GM19328 (cell line): ENCODE results near the gene PWP1.

ENCODE experiments used
- ATAC-seq: cut with Tn5 transposase; IDR thresholded peaks from one replicate; pipeline ENCODE4 v1.9.1; 2021; ENCODE audit warnings: mild to moderate bottlenecking, moderate library complexity; ENCODE audit not compliant: unreplicated experiment

PWP1 gene

DNA sequence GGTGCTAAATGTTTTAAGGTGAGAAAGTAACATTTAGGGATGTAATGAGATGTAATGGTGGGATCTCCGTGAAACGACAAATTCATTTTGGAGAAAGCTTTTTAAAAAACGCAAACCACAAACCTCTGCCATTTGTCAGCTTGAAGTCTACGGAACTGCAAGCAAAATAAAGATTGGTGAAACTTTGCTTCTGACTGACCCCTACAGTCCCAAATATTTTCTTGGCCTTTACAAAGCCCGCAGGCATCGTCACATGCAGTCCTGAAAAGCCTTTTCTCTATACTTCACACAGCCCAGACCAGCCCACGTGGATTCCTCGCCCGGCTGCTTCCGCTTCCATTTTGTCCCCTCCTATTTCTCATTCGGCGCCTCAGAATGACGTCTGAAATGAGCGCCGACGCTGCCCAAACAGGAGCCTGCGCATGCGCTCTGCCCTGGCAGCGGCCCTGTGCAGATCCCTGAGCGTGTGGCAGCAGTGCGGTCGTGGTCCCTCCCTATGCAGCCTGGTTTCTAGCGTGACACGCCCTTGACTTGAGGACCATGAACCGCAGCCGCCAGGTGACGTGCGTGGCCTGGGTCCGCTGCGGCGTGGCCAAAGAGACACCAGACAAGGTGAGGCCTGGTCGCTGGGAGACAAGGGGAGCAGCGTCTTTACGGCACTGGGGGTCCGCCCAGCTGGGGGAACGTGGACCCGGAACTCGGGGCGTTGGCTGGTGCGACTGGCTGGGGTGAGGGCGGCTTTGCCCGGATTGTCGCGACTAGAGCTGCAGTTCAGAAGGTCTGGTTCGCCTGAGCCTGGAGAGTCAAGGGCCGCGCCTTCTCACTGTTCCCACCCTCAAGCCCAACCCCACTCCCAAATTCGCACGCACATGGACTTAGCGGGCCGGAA is at the start of gene PWP1:
Gene PWP1, plus strand, starts transcription at position 440 of the 889 bp plus-strand sequence. Its CDS starts 101 bp downstream, at position 541.
- ATAC-seq: peak; percentile 89

DNA sequence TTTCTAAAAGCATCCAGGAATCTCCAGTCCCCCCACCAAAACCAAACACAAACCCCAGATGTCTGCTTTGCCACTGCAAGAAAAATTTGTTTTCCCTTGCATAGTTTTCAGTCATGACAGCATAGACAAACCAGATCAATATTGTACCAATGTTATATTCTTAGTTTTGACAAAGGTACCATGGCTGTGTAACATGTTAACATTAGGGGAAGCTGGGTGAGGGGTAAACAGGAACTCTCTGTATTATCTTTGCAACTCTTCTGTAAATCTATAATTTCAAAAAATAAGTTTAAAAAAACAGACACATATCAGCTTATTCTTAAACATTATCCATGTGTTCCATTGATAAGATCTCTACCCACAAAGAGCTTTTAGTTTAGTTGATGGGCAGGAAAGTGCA is 44.4 kb upstream of the PWP1 start:
- no peak for ATAC-seq

DNA sequence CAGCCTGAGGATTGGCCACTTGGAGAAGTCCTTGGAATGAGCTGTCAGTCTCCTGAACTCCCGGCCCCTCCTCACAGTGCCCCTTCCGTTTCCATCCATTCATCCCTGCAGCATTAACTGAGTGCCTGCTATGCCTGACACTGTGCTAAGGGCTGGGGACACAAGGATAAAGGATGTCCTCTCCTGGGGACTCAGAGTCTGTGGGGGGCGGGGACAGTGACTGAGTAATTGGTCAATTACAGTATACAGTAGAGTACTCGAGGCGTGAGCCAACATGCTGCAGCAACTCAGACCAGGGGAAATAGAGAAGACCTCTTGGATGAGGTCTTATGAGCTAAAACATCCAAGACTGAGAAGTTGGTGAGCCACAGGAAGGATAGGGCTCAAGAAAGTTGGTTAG is 43.4 kb upstream of the PWP1 start:
- no peak for ATAC-seq

DNA sequence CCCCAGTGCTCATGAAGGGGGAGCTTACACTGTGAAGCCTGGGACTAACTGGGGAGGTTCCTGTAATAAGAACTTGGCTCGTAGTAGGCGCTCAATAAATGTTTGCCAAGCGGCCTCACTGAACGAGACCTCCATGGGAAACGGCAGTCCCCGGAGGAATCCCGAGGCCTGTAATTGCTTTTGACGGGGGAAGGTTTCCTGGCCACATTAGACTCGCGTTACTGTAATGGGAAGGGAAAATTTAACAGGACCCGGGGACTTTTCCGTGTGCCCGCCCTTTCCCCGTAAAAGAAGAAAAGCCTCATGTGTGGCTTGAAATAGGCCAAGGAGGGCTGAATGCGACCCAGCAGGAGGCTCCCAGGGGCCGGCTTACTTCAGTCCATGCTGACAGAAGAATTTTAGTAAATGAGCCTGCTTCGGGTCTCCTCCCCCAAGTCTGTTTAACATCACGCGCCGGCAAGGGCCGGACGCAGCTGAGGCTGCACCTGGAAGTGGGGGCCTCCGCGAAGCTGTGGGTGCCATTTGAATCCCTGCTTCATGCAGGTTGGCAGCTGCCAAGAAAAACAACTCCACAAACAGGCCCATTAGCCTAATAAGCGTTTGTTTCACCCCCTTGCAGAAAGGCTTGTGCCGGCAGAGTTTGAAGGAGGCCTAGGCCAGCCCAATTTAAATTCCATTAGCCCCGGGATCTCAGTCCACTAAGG is 39.8 kb upstream of the PWP1 start:
- no peak for ATAC-seq

DNA sequence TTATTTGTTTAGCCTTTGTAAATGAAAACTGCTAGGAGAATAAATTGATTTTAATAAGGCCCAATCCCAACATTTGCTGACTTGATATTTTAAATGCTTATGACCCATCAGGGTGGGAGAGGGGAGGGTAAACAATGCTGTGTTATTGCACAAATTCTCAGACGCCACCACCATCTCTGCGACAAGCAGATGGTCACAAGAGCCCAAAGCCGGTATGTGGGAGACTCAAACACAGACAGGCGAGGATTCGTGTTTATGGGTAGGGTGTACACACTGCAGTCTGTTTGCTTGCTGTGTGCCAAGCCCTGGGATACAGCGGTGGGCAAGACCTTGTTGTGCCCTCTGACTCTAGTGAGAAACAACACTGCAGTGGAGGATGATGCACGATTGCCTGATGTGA is 39.2 kb upstream of the PWP1 start:
- ATAC-seq: no peak

DNA sequence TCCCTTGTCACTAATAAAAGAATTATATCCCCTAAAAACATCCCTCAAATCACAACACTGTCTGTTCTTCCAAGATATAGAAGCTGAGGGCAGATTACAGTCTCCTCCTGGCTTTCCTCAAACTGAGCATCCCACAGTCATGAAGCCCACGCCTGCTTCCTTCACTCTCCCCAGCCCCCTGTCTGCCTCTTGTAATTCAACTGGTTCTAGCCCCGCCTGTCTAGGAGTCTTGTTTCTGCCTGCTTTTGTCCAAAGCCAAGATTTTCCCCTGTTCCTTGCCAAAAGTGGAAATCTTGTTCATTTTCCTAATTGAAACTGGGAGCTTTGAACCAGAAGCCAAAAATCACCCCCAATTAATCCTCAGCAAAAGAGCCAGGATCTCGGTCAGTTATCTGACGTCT is 35.9 kb upstream of the PWP1 start:
- ATAC-seq: no peak

DNA sequence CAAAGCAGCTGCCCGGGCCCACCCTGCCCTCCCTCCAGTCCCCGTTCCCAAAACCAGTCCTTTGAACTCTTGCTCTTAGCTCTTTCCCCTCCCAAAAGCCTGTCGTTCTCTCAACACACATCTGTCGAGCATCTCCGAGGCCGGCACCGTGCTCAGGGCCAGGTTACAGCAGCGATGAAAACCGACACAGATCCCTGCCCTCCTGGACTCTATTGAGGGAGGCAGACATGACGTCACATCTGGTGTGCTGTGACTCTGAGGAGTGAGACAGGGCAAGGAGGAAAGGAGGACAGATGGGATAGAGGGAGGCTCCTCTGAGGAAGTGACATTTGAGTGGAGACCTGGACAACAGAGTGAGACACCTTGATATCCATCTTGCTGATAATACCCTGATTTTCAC is 34.6 kb upstream of the PWP1 start:
- ATAC-seq: no peak

DNA sequence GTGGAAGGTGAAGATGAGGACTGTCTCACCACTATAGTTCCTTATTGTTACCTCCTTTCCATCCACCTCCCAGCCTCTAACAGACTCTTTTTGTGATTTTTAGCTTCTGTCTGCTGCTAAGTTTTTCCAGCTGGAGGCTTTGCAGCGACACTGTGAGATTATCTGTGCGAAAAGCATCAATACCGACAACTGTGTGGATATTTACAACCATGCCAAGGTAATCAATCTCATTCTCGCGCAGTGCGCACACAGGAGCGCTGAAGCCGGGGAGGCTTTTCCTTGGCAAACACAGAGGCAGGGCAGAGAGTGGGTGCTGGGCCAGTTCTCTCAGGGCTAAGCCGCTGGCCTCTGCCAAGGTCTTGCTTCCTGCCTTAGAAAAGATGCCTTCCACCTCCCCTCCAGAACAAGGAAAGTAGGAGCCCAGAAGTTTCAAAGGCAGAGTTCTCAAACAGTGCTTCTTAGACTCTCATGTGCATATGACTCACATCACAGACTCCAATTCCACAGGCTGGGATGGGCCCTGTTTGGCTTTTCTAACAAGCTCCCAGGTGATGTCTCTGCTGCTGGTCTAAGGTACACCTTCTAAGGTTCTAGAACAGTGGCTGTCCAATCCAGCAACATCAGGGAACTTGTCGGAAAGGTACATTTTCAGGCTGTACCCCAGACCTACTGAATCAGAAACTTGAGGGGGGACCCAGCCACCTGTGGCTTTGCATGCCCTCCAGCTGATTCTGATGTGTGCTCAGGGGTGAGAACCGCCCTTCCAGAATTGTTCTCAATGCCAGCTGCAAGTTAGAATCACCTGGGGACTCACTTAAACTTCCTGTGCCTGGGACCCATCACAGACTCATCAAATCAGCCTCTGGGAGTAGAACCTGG is 33.8 kb upstream of the PWP1 start:
- no peak for ATAC-seq

DNA sequence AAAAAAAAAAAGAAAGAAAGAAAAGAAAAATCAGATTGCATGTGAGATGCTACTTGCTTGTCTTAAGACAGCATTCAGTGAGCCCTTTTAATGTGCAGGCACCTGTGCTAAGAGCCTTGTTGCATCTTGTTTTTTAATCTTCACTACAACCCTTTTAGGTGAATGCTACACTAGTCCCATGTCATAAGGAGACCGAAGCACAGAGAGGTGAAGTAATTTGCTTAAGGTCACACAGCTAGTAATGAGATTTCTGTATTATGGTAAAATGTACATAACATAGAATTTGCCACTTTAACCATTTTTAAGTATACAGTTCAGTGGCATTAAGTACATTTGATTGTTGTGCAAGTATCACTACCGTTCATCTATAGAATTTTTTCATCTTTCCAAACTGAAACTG is 32.1 kb upstream of the PWP1 start:
- no peak for ATAC-seq

DNA sequence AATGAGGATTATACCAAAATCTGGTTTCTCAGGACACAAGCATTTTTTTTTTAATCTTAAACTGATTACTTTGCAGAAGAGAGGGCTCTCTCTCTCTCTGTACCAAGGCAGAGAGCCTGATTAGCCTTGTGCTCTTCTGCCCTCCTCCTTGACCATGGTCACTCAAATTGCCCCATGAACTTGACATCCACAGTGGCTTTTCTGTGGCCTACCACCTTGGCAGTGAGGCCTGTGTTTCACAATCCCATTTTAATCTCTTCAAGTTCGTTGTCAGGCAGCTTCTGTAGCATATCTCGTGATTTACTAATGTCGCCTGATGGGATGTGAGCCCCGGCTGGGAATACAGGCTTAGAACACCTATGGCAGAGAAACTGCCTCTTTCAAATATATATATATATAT is 30.7 kb upstream of the PWP1 start:
- no peak for ATAC-seq

DNA sequence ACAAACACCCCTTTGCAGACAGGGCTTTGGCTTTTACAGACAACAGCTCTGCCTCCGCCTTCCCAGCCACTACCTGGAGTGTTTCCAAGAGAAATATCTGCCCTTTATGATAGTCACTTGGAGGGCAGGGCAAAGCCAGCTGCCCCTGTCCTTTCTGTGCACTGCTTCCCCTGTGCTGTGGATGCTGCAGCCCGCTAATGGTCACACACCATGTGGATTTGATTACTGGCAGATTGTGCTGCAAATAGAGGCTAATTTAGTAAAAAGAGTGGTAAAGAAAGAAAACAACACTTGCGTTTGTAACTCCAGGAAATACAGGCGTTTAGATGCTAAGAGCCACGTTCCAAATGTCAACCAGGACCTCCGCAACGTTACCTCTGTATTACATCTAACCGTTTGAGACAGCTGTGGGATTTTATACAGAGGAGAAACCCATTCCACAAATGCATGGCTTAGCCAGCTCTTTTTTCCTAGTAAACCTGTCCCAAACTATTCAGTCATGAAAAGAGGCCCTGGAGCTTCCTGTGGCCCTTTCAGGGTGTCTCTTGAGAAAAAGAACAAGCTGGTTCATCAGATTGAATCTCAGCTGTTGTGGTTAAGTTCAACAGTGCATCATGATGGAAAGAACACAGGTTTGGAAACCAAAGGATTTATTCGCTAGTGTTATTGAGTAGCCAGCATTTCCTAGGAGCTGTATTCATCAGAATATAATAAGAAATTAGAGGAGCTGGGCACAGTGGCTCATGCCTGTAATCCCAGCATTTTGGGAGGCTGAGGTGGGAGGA is 30.1 kb upstream of the PWP1 start:
- ATAC-seq: no peak

DNA sequence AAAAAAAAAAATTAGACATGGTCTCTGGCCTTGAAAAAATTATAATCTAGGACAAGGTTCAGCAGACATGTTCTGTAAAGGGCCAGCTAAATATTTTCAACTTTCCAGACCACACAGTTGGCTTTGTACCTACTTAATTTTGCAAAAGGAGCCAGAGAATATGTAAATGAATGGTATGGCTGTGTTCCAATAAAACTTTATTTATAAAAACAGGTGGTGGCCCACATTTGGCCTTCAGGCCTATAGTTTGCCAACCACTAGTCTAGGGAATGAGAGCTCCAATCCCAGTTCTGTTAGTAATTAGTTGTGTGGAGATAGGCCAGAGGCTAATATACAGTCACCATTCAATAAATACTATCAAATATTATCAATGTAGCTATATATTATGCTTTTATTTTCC is 29.3 kb upstream of the PWP1 start:
- ATAC-seq: no peak

DNA sequence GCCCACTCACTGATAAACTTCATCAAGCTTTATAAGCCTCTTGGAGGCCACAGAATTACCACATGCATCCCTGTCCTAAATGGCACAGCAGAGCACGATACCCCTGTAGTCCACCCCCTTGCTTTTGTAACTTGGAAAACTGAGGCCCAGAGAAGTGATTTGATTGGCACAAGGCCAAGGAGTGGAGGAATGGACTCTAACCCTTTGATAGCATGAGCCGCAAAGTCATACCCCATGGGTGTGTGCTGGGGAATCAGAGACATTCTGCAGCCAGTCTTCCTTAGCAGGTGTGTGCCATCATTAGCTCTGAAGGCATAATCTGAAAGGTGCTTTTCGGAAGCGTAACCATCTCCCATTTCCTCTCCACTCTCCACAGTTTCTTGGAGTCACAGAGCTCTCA is 28.5 kb upstream of the PWP1 start:
- ATAC-seq: no peak

DNA sequence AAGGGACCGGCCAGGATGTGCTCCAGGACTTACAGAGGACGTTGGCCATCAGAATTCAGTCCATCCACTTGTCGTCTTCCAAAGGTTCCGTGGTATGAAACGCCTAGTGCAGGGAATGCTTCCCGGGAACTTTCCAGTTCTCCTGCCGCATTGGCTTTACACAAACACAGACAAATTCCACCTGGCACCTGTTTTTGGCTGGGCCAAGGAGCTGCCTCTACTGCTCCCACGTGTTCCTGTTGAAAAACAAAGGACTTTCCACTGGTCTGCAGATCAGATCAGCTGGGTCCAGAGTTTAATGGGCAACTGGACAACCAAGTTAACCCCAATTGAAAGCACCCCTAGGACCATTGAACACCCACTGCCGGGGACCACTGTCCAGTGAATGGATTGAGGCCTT is 28.0 kb upstream of the PWP1 start:
- ATAC-seq: no peak

DNA sequence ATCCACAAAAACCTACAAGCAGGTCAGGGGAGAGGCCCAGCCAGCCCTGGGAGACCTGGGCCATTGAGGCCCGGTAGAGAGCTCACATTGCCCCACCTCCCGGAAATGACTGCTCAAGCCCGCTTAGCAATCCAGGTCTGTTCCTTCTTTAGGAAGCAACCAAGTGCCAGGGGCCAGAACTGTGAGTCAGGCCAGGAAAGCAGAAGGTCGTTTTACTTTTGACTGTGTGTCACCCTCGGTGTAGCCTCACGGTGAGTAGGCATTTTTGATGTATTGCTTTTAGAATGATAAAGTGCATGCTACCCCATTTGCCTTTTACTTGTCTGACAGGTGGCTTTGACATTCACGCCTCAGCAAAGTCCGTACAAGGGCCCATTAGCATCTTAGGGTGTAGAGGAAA is 25.4 kb upstream of the PWP1 start:
- no peak for ATAC-seq

DNA sequence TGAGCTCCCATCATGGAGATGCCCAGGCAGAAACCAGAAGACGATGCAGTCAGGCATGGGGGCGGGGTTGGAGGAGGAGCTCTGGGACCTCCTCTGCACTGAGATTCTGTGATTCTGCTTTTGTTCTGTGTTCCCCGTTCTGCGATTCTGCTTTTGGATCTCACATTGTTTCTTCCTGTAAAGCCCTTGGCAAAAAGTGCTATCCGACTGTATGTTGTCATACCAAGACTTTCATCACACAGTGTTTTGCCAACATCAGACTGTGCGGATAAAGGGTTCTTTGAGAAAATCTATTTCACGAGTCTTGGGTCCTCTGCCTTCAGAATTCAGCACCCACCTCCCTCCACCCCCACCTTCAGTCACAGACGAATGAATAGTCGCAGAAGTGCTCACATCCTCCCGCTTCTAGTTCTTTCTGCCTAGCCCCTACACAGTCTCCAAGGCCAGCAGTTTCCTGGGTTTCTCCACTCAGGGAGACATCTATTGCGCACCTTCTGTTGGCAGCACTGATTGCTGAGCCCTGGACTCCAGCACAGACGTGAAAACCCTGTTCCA is 24.7 kb upstream of the PWP1 start:
- ATAC-seq: no peak

DNA sequence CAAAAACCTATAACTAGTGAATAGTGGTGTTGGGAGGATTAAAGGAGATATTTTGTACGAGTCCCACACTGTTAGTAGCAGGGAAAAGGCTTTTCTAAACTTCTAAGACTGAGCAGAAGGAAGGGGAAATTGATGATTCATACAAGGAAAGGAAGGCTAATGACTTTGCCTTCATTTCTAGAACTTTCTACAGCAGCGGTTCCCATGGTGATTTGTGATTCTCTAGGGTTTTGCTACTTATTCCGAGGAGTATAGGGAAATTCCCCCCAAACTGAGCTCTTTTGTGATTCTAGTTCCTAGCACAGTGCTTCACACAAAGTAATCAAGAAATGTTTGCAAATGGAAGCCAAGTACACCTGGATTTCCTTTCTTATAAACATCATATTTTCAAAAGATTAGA is 23.8 kb upstream of the PWP1 start:
- ATAC-seq: no peak

DNA sequence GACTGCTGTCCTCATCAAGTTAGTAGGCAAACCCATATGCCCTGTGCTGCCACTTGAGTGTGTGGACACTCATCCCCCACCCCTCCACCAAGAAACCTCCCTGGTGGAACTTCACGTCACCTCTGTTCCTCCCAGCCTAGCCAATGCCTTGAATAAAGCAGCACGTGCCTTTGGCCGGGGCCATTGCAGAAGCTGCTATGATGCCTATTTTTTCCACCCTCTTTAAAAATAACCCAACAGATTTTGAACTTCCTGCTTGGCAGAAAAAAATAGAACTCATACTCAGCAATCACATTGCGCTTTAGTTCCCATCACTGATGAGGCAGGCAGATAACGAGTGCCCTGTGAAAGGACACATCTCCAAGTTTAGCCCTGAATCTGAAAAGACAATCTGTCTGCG is 23.1 kb upstream of the PWP1 start:
- ATAC-seq: no peak

DNA sequence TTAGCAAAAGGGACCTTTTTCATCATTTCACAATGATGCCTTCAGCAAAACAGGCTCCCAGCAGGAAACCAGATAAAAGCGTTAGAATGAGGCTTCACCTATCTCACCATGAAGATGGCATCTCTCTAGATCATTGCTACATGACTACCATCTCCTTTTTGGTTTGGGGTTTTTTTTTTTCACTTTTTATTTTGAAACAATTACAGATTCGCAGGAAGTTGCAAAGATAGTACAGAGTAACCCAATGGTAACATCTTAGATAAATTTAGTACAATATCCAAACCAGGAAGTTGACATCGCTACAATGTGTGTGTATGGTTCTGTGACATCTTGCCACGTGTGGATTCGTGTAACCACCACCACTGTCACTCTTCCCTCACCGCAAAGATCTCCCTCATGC is 22.3 kb upstream of the PWP1 start:
- ATAC-seq: no peak

DNA sequence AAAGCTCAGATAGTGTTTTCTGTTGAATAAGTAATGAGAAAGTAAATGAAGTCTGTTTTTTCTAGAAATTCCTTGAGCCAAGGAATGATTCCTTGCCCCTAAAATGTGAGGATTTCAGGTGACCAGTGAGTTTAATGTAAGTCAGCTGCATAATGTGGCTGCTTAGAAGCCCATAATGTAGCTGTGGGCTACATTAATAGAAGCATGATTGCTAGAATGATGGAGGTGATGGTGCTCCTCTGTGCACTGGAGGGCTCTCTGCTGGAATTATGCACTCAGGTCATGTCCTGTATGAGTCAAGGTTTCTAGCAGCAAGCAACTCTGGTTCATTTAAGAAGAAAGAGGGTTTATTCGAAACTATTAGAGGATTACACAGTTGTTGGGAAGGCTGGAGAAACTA is 19.6 kb upstream of the PWP1 start:
- no peak for ATAC-seq
